NCI-H82 treated with DMSO at 0.1 percent for 48 hours (cell line): Measurements from ENCODE around the gene FAM163A.
A peak's percentile ranks its signal among the peaks of the same experiment; 100 is the strongest.
"Not testable (repeated sequence)": the region's sequence is repeated elsewhere in the genome, so short reads cannot be mapped to it uniquely, and the experiment has no call there.

ENCODE experiments used
- DNase-seq: peaks from one replicate; lab custom pipeline; 2025; ENCODE audit not compliant: unreplicated experiment; lab: John Stamatoyannopoulos, UW

FAM163A gene

DNA sequence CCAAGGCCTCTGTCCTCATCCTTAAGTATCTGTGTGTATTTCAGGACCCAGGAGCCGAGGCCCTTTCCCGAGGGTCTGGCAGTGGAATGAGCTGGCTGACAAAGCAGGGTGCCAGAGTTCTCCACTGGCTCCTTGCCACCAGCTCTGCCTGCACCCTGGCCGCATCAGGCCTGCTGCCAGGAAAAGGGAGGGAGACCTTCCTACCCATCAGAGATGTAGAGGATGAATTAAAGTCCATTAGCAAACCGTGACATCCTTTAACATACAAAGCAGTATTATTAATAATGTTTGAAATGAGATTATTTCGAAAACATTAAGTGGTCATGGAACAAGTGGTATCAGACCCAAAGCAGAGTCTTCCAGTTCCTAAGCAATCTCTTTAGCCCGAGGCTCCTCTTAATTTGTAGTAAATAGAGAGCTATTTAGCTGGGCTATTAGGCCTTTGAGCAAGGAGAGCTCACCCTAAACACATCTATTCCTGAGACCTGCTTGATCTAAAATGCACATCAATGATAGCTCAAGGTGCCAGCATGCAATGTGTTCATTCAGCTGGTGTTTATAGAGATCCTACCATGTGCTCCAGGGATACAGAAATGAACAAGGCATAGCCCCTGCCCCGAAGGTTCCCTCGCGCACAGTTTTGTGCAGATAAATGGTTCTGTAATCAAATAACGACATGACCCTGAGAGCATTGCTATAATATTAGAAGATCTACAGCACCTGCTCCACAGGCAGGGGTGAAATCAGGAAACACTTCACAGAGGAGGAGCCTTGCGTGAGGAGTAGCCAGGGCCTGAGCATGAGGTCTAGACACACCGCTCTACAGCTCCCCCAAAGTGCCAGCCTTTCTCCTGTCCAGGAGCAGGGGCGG, 44.0 kb downstream of the FAM163A start:
- DNase-seq, result no peak

DNA sequence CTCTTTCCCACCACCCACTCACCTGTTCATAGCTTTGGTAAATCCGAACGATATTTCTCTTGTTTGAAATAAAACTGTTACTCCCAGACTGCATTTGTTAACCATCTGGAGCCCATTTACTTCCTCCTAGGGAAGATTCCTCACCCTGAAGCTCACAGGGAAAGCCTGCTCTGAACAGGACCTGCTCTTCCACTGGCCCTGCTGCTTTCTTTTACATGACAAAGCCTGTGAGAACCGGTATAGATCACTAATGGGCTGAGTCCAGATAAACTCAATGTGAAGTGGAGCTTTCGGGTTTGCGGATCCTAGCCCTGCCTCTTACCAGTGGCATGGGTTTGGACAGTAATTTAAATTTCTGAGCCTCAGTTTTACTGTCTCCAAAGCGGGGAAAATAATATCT, 45.2 kb downstream of the FAM163A start:
- no peak for DNase-seq

DNA sequence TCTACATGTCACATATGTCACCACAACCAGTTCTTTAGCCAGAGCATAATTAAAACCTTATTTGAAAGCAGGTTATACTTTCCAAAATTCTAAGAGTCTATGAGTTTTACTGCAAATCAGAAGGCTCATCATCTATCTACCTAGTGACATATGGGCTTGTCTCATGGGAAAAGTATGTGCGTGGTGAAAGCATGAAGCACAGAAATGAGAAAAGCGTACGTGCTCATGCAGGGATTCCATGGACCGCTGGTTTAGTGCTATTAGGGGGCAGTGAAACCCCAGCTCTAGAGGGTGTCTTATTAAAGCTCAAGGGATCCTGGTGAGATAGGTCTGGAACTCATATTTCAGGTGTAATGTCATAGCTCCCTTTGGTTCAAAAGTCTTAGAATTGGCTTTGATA, 50.2 kb downstream of the FAM163A start:
- no peak for DNase-seq

DNA sequence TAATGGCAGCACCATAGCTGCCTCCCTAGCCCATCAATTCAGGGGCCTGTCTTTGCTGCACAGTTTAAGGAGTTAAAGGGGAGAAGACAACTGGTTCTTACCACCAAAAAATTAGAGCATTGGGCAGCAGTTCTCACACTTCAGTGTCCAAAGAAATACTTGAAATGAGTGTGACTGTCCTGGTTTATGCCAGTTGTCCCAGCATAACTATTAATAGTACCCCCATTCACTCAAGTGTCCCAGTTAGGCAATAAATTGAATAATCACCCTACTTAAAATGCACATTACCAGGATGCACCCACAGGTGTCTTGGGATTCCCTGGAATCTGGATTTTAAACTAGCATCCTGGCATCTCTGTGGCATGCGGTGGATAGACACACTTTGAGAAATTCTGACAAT, 51.1 kb downstream of the FAM163A start:
- no peak for DNase-seq

DNA sequence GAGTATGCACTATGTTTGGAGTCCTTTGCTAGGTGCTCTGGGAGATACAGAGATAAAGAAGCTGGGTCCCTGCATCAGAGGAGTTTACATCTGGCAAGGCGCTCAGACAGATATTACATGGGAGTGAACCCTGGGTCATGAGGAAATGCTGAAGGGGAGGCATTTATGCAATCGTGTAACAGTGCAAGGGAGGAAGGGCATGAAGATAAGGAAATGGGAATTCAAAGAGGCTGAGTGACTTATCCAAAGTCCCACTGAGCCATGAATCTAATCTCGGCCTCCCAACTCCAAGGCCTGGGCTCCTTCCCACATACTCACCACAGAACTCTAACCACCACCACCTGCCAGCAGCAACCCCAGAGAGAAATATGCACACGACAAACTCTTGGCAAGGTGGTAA, 51.6 kb downstream of the FAM163A start:
- DNase-seq, result no peak

DNA sequence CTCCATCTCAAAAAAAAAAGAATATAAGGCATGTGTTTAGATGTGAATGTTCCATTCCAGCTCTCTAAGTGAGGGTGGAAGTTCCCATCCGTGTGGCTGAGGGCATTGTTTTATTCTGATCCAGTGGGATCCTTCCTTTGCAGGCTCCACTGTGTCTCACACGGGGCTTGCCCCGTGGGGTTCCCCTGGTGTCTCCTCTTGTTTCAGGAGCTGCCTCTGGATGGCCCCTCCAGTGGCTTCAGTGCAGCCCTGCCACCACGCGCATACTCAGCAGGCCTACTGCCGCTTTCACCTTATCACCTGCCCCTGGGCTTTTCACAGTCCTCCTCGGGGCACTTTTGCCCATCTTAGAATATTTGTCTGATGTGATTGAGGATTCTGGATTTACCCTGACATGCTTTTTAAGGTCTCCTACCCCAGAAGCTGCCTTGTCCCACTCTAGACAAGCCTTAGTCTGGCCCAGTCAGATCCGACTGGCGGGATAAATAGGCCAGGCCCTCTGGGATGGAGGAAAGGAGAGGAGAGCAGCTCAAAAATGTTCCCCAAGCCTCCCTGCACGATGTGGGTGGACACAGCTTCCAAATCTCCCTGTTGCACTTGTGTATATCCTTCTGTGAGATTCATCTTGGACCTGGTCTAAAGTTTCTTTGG, 55.2 kb downstream of the FAM163A start:
- DNase-seq, result no peak

DNA sequence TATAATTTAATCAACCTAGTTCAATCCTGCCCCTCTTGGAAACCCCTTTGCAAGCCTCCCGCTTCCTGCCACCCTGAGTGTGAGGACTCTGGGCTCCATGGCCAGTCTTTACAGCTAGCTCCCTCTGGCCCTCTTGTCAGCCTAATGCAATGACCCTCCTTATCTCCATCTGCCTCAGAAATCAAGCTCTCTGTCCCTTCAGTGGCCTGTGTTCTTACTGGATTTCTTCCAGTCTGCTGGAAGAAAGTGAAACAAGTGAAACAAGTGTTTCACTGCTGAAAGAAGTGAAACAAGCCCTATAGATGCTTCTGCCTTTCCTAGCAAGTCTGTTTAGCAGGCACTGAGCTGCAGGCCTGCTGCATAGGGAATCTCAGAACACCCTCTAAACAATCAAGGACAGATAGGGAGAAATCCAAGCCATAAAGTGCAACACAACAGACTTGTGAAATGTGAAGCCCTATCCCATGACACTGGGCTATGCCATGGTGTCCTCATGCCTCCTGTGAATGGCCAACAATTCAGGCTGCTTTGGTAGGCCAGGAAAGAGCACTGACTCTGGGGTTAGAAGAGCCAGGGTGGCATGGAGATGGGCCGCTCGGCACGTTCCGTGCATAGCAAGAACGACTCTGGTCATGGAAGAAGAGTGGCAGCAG, 55.9 kb downstream of the FAM163A start:
- no peak for DNase-seq

DNA sequence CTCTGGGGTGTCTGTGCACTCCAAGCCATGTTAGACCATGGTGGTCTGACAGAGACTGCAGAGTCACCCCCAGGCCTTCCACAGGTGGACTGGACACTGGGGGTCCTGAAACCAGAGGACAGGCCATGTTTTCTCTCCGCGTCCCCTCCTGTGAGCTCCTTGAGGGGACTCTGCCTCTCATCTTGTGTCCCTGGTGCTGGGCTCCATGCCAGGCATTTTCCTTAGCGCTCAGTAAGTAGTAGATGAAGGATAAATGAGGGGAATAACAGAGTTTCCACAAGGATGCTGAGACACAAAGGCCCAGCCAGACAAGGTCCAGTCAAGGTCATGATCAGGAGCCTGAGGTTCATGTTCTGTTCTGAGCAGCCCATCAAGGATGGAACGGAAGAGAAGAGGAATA, 57.4 kb downstream of the FAM163A start:
- no peak for DNase-seq

DNA sequence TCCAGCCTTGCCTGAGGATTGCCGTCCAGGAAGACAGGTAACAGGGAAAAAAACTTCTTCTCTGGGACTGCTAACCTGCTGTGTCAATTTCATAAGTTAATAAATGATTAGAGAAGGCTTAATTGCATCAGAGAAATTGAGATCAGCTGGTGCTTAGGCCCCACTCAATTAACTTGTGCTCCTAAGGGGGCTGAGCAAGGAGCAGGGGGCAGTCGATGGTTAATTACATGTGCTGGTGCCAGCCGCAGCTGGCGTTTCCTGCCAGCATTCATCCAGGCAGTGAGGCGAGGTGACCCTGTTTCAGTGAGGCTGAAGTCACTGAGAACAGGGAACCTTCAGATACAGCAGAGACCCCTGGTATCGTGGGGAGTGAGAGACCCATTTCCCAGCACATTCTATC, 60.0 kb downstream of the FAM163A start:
- no peak for DNase-seq

DNA sequence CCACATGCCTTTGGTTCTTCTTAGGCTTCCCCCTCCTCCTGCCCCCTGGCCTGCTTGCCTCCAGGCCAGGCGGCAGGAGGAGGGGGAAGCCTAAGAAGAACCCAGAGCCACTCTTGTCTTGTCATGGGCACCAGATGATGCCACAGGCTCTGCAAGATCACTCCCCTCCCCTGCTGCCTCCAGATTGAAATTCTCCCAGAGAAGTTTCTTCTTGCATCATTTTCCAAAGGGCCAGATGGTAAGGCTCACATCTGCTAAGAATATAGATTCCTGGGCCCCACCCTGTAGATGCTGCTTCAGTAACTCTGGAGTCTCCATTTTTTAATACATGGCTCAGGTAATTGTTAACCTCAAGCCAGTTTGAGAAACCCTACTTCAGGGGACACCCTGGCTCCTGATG, 60.8 kb downstream of the FAM163A start:
- DNase-seq, result no peak

DNA sequence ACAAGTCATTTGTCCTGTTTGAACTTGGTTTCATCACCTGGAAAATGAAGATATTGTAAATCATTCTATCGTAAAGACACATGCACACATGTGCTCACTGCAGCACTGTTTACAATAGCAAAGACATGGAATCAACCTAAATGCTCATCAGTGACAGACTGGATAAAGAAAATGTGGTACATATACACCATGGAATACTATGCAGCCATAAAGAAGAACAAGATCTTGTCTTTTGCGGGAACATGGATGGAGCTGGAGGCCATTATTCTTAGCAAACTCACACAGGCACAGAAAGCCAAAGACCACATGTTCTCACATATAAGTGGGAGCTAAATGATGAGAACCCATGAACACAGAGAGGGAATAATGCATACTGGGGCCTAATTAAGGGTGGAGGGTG, 61.3 kb downstream of the FAM163A start:
- not testable (repeated sequence) for DNase-seq

DNA sequence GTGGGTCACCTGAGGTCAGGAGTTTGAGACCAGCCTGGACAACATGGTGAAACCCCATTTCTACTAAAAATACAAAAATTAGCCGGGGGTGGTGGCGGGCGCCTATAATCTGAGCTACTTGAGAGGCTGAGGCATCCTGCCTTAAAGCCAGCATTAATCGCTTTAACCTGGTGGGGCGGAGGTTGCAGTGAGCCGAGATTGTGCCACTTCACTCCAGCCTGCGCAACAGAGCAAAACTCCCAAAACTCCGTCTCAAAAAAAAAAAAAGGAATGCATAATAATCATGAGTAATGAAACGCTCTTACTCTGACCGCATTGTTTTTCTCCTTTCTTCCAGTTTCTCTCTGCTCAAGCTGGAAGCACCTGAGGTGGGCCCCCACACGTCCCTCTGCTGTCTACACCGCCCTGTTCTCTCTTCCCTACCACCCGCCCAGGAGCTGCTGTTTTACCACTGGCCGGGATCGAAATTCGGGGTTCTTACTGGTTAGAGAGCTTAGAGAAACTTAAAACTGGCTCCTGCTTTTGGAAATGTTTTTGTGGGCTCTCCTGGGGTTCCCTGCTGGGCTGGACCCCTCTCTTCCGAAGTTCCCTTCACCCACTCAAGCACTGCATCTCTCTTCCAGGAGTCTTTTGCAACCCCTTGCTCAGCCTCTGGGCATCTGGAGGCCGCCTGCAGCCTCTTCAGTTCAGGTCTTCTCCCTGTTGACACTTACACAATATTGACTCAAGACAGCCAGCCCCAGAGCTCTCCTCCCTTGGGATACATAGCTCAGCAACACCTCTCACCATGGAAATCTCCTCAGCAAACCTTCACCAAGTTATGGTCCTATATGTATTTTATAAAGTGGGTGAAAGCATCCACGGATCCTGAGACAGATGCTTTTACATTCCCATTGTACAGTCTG, 62.5 kb downstream of the FAM163A start:
- DNase-seq, result no peak

DNA sequence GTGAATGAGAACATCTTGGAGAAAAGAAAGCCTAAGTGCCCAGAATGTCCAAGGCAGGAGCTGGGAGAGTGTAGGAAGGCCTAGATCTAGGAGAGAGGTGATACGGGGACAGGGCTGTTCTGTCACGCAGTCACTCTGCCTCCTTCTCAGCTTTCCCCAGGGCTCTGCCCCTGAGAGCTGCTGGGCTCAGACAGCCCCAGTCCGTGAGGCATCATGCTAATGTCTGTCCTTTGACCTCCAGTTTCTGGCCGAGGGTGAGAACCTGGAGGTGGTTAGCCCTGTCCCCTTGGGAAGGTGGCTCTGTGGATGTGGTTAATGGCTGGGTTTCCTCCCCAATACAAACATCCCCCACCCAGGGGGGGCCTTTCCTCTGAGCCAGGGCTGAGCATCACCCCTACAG, 63.2 kb downstream of the FAM163A start:
- DNase-seq, result no peak

DNA sequence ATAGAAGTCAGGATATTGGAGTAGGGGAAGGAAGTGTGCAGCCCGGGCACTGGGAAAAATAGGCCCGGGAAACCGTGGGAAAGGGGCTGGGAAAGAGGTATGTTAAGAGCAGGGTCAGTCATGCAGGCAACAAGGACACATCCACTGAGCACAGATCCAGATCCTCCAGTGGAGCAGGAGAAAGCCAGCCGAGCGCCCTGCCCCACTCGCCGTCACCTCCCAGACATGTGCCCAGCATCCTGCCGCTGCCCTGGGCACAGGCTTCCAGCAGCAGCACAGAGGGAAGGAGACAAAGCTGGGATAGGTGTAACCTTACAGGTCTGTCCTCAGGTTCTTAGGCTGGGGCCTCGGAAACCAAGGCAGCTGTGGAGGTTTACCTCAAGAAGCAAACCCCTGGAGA, 64.2 kb downstream of the FAM163A start:
- DNase-seq, result no peak

DNA sequence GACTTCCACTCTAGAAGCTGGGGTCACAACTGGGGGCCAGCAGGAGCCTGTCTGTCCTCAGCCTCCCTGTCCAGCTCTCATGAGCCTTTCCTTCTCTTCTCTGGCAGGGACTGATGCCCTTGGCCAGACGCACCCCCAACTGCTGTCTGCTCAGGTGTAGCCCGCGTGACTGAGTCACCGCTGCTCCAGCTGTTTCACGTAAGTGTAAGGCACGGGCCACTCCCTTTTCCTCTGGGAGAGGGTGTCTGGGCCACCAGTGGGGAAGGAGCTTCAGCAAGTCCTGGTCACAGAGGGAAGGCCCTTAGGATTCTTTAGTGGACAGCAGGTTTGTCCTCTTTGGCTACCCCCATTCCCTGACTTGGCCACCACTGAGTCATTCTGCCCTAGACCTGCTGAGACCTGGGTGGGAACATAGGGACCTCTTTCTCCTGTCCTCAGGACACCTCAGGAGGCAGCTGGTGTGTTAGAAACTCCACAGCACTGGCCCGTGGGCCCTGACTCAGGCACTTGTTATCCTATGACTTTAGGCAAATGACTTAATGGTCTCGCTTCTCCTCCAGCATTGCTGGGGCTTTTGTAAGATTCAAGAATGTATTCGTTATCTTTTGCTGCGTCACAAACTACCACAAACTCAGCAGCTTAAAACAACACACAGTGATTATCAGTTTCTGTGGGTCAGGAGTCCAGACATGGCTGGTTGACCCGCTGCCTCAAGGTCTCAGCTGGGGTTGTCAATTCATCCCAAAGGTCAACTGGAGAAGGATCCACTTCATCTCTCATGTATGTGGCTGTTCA, 64.8 kb downstream of the FAM163A start:
- no peak for DNase-seq

DNA sequence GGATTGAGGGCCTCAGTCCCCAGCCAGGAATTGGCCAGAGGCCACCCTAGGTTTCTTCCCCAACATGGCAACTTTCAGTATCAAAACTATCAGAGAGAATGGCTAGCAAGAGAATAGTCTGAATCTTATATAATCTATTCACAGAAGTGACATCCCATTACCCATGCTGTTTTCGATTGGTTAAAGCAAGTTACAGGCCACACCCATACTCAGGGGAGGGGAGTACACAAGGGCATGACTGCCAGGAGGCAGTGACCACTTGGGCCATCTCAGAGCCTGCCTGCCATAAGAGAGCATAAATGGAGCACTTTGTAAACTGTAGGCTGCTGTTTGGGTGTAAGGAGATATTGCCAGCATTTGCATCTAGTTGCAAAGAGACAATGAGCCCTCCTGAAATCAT, 65.4 kb downstream of the FAM163A start:
- no peak for DNase-seq

DNA sequence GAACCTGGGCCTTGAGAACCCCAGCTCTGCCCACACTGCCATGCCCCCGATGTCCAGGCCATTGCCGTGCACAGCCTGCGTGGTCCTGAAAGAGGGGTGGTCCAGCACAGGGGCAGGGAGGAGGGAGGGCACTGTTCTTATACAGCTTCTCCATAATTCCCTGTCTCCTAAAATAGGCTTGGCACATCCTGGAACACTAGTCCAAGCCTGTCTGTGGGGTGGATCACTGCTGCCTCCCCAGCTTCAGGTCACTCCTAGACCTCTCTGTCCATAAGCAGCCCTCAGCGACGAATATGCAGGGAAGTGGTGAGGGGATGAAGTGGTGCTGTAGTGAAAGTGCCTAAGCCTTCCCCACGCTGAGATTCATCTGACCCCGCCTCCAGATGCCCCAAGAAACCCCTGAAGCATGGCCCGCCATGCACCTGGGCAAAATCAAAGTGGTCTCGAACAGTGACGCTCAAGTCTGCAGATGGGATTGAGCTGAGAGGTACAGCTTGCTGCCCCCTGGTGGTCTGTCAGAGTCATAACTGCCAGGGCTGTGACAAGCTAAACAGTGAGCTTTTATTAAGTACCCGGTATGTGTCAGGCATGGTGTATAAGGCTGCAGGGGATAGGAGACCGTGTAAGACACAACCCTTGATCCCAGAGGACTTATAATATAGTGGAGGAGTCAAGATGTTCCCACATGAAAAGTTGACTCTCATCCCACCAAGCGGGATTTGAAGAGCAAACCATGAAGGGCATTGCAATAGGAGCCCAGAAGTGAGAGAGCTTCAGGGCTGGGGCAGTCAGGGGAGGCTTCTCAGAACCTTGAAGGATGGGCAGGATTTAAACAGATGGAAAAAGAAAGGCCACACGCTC, 66.6 kb downstream of the FAM163A start:
- peak; percentile 83 for DNase-seq

DNA sequence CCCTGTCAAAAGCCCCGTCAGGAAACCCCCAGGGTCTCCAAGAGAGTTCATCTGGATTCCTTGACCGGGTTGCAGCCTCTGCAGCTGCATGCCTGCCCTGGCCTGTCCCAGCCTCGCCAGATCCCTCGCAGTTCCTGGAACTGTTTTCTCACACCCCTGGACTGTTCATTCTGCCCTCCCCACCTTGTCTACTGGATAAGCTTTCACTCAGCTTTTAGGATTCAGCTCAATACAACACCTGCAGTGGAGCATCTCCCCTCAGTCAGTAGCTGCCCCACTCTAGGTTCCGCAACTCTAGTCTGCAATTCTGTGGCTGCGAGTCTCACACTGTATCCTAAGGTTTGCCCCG, 67.2 kb downstream of the FAM163A start:
- DNase-seq, result no peak

DNA sequence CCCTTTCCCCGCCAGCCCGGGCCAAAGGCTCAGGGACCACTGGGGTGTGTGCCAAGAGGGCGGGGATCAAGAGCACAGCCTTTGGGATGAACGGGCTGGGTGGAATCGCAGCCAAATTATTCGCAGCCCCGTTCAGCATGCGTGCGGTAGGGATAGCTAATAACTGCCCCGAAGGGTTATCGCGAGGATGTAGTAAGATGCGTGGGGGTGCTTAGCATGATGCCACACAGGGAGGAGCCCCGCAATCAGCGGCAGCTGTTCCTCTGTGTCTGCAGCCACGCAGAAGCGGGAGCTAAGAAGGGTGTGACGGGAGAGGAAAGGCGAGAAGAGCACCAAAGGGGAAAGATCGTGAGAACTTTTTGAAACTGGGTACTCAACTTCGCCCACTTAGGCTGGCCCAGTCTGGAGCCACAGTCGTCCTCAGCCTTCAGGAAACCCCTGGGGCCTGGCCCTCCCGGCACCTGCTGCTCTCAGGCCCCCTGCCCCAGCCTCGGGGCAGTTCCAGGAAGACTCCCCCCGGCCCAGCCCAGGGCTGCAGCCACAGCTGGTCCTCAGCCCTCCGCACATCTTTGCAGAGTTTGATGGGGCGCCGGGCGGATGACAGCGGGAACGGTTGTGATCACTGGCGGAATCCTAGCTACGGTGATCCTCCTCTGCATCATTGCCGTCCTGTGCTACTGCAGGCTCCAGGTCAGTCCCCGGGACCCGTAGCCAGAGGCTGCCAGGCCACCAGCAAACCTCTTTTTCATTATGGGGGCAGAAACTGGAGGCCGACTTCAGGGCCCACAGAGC, 69.6 kb downstream of the FAM163A start:
- DNase-seq, result no peak
